Spleen (tissue), 11 donors: ENCODE data around the gene MARCHF2. TPM values are rescaled to one million over a fixed set of nuclear protein-coding genes. Genes with fewer than 3 reads are reported as not detected.
"Not testable (repeated sequence)": the region's sequence is repeated elsewhere in the genome, so short reads cannot be mapped to it uniquely, and the experiment has no call there.

Experiments
- DNase-seq: peaks from one replicate; pipeline ENCODE4 v3.0.0-alpha.2; 2020
- H3K27ac ChIP-seq, 8 donors: fragments of 200-600 bp; sonication (generic) in 7 of 8; 1 replicate in 4 of 8; 2 replicates in 4 of 8; pipeline versions ENCODE4 v1.5.0 to v1.8.0; 2016 to 2021; ENCODE audit warnings: inconsistent platforms in 4 of 8, mild to moderate bottlenecking in 4 of 8, moderate library complexity in 1 of 8
- H3K27me3 ChIP-seq, 7 donors: fragments of 200-600 bp; sonication (generic) in 6 of 7; replicated peaks in 1 of 7; 1 replicate in 4 of 7; 2 replicates in 3 of 7; pipeline versions ENCODE4 v1.5.0 to v1.8.0; 2016 to 2021; ENCODE audit warnings: inconsistent platforms in 3 of 7, mild to moderate bottlenecking in 1 of 7
- H3K36me3 ChIP-seq, 6 donors: fragments of 200-600 bp; sonication (generic) in 5 of 6; 1 replicate in 4 of 6; 2 replicates in 2 of 6; pipeline versions ENCODE4 v1.5.0 to v1.8.0; 2016 to 2021; ENCODE audit warnings: inconsistent platforms in 2 of 6
- H3K4me1 ChIP-seq, 6 donors: fragments of 200-600 bp; sonication (generic) in 5 of 6; 1 replicate in 3 of 6; 2 replicates in 3 of 6; pipeline versions ENCODE4 v1.5.0 to v1.8.0; 2016 to 2021; ENCODE audit warnings: inconsistent platforms in 3 of 6
- H3K4me3 ChIP-seq, 8 donors: fragments of 200-600 bp; sonication (generic) in 7 of 8; 1 replicate in 4 of 8; 2 replicates in 4 of 8; pipeline versions ENCODE4 v1.5.0 to v1.8.0; 2016 to 2021; ENCODE audit warnings: inconsistent platforms in 4 of 8, mild to moderate bottlenecking in 4 of 8, moderate library complexity in 2 of 8
- H3K9me3 ChIP-seq, 8 donors: fragments of 200-600 bp; sonication (generic) in 7 of 8; 1 replicate in 4 of 8; 2 replicates in 4 of 8; pipeline versions ENCODE4 v1.5.0 to v1.8.0; 2016 to 2021; ENCODE audit warnings: inconsistent platforms in 4 of 8
- CTCF ChIP-seq, 11 experiments: fragments of 200-600 bp in 7 of 11; fragments of 450-650 bp in 4 of 11; sonication (generic) in 4 of 11; IDR thresholded peaks in 8 of 11; conservative IDR thresholded peaks in 3 of 11; 1 replicate in 7 of 11; 2 replicates in 4 of 11; pipeline versions ENCODE4 v1.4.0 to v1.8.0; 2016 to 2021; ENCODE audit warnings: antibody characterized with exemption in 11 of 11, inconsistent platforms in 4 of 11, mild to moderate bottlenecking in 1 of 11
- POLR2A ChIP-seq, 3 donors: fragments of 450-650 bp; IDR thresholded peaks; one replicate each; pipeline ENCODE4 v1.5.1; 2017; ENCODE audit warnings: antibody characterized with exemption in 3 of 3, mild to moderate bottlenecking in 1 of 3
- POLR2AphosphoS5 ChIP-seq, 3 donors: sonication (generic); formaldehyde crosslinking; IDR thresholded peaks; one replicate each; pipeline ENCODE4 v1.5.1; 2017; ENCODE audit warnings: antibody characterized with exemption in 3 of 3
- WGBS, 5 donors: extraction: QIAGEN DNeasy Blood & Tissue Kit in 3 of 5; methylation state at CpG; one replicate each; pipeline versions ENCODE4 v1.1.5 to v1.1.7; 2013 to 2018; 5-methylcytosine and 5-hydroxymethylcytosine counted together
- intact Hi-C: fragments of 100-400 bp; cut with DNase I; formaldehyde crosslinking; loops from one replicate; pipeline ENCODE4 v1.15.0; 2023; ENCODE audit warnings: low total_unique reads
- polyA plus RNA-seq, 3 donors: library from polyadenylated mRNA; stranded (reverse); fragments of 200-250 nt; gene quantifications; one replicate each; pipeline ENCODE4 v1.2.1, GENCODE V29; 2013
- total RNA-seq, 7 donors: library from RNA; depleted of rRNA in 3 of 7; stranded (reverse); fragments of >200 nt in 3 of 7; fragmentation: NEBNext Ultra II Directional in 4 of 7; extraction: Animal tissue kit (Norgen Biotek cat#: 25700) in 4 of 7; gene quantifications; one replicate each; pipeline versions ENCODE4 v1.1.0 to v1.2.1, GENCODE V29; 2016 to 2021
- donor health status: healthy with polysubstance abuse.
- donor health status: DM: no; HTN: no; CAD: no; lungs with moderate emphysema.
- donor health status: DM: no; HTN: no; CAD: no.
- donor health status: Bipolar disorder and iron deficiency.
- donor health status: healthy.
- donor health status: DM: no; HTN: no; CAD: no.
- donor health status: DM: yes; HTN: yes; CAD: no.

MARCHF2 gene
- total and polyA plus RNA-seq, 10 donors: 33.4 to 212 (median 67.2) TPM

GRCh38 chr19:8416796-8417195, 3.7 kb downstream of the MARCHF2 start:
- TF ChIP-seq CTCF (IDR thresholded peaks at IDR 0.05 in 8 of 11, conservative IDR thresholded peaks at IDR 0.05 in 3 of 11) (no peak), POLR2AphosphoS5 (IDR thresholded peaks at IDR 0.05) (no peak), POLR2A (IDR thresholded peaks at IDR 0.05) (no peak)
- 67 to 88% (median 77%) methylated on average over 4 of the region's 4 CpGs for WGBS, 5 donors
- H3K9me3 ChIP-seq: no peaks in the 10 kb centered on the region
- H3K4me1 ChIP-seq: peaks cover 9 to 67% (median 31%) of the 10 kb centered on the region in 6 donors
- H3K4me3 ChIP-seq: no peak overlapping the region
- no peak for DNase-seq
- H3K27me3 ChIP-seq: no peaks in the 10 kb centered on the region
- H3K36me3 ChIP-seq: peaks cover 0 to 16% (median 4%) of the 10 kb centered on the region in 6 donors
- intact Hi-C loops: no loop called here
- peak overlapping the region in 3 of 8 donors; percentile 70 to 75 (median 70) for H3K27ac ChIP-seq

GRCh38 chr19:8421484-8422461, 8.7 kb downstream of the MARCHF2 start:
- no peak for DNase-seq
- Histone ChIP-seq H3K27me3 (no peaks in the 10 kb centered on the region), H3K4me1 (peaks cover 7 to 44% (median 24%) of the 10 kb centered on the region in 6 donors), H3K36me3 (peaks cover 0 to 59% (median 15%) of the 10 kb centered on the region in 6 donors), H3K27ac (no peak overlapping the region), H3K4me3 (no peak overlapping the region), H3K9me3 (no peaks in the 10 kb centered on the region)
- WGBS, 5 donors: 94 to 97% (median 94%) methylated on average over 16 to 28 of the region's 28 CpGs
- intact Hi-C loops: no loop called here
- TF ChIP-seq POLR2AphosphoS5 (IDR thresholded peaks at IDR 0.05): peak in 1 of 3 donors; percentile 17
- TF ChIP-seq POLR2A (IDR thresholded peaks at IDR 0.05): no peak
- no peak for TF ChIP-seq CTCF (IDR thresholded peaks at IDR 0.05 in 8 of 11, conservative IDR thresholded peaks at IDR 0.05 in 3 of 11)

- intact Hi-C loops: no loop called here
Observed at GRCh38 chr19:8423817-8424223, 10.7 kb downstream of the MARCHF2 start.

GRCh38 chr19:8425331-8425730, 12.2 kb downstream of the MARCHF2 start:
- peaks cover 0 to 87% (median 25%) of the 10 kb centered on the region in 6 donors for H3K36me3 ChIP-seq
- H3K4me1 ChIP-seq: peaks cover 6 to 22% (median 17%) of the 10 kb centered on the region in 6 donors
- intact Hi-C loops, H3K9me3 ChIP-seq, H3K27ac ChIP-seq, H3K27me3 ChIP-seq, DNase-seq, H3K4me3 ChIP-seq: not testable (repeated sequence)
- WGBS, 5 donors: 84 to 95% (median 90%) methylated on average over 6 of the region's 6 CpGs

More at GRCh38 chr19:8423817-8424223, 10.7 kb downstream of the MARCHF2 start:
- Histone ChIP-seq H3K27me3 (no peaks in the 10 kb centered on the region), H3K4me1 (peaks cover 6 to 23% (median 17%) of the 10 kb centered on the region in 6 donors), H3K4me3 (peak overlapping the region in 1 of 8 donors; percentile 8), H3K36me3 (peaks cover 0 to 76% (median 22%) of the 10 kb centered on the region in 6 donors), H3K27ac (peak overlapping the region; percentile 64 to 88 (median 82)), H3K9me3 (no peaks in the 10 kb centered on the region)
- DNase-seq: peak; percentile 84
- WGBS, 5 donors: 31 to 62% (median 47%) methylated on average over 9 of the region's 9 CpGs
- peak; percentile 66 to 85 (median 79) for TF ChIP-seq POLR2AphosphoS5 (IDR thresholded peaks at IDR 0.05)
- no peak for TF ChIP-seq CTCF (IDR thresholded peaks at IDR 0.05 in 8 of 11, conservative IDR thresholded peaks at IDR 0.05 in 3 of 11)
